ENCODE measurements around the gene NLRC4. TPM values are rescaled to one million over a fixed set of nuclear protein-coding genes. Genes with fewer than 3 reads are reported as not detected.

NLRC4 gene
- total and polyA plus RNA-seq, 10 of the 15 experiments (the other 5 are each of a cell fraction or from before 2014, with no cell fraction given) = 0.01 to 0.58 (median 0.40) TPM

DNA sequence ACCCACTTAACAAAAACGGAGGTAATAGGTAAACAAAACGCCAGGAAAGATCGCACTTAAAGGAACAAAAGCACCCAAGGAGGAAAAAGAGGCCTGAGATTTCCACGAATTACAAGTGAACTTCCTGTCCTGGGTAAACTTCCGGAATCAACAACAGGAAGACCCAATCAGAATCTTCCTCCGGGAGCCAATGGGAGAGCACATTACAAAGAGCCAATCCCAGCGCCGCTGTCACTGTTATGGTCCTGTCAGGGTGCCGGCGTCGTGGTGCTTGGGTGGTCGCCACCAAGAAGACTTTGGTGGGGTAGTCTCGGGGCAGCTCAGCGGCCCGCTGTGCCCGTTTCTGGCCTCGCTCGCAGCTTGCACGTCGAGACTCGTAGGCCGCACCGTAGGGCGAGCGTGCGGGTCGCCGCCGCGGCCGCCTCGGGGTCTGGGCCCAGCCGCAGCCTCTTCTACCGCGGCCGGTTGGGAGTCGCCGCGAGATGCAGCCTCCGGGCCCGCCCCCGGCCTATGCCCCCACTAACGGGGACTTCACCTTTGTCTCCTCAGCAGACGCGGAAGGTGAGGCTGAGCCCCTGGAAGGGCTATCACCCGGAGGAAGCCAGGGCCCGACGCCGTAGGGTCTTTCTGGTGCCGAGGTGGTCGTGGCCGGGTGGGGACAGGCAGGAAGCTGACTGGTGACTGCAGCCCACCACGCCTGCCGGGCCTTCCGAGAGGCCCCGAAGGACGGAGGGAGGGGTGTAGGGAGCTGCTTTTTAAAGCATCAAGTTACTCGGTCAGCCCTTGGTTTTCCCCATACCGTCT is 13.2 kb upstream of the NLRC4 start, which contains the start of gene YIPF4 (continued):
- peak; percentile 91 for TF ChIP-seq FOXK2 (IDR thresholded peaks at IDR 0.05)
- TF ChIP-seq TARDBP (IDR thresholded peaks at IDR 0.05; ENCODE audit: borderline replicate concordance) = 0 out of 2 replicates have a peak, but pooled peaks have one; percentile 44
- TF ChIP-seq SP1 (IDR thresholded peaks at IDR 0.05; ENCODE audit: low read depth, low read length) = peak; percentile 86
- TF ChIP-seq POU2F2 (IDR thresholded peaks at IDR 0.05; ENCODE audit: borderline replicate concordance, low read depth, low read length) = 0 out of 3 replicates have a peak, but pooled peaks have one; percentile 10
- TF ChIP-seq GABPA (IDR thresholded peaks at IDR 0.05; ENCODE audit: low read depth) = peak; percentile 92
- 0 out of 2 replicates have a peak, but pooled peaks have one; percentile 11 for TF ChIP-seq PML (IDR thresholded peaks at IDR 0.05; ENCODE audit: low read length)
- TF ChIP-seq RFX5 (IDR thresholded peaks at IDR 0.05; ENCODE audit: low read depth, low read length) = 0 out of 2 replicates have a peak, but pooled peaks have one; percentile 17
- peak; percentile 83 for TF ChIP-seq POLR2AphosphoS5 (IDR thresholded peaks at IDR 0.05; ENCODE audit: low read length)
- TF ChIP-seq RBBP5 (conservative IDR thresholded peaks at IDR 0.05) = no peak
- TF ChIP-seq RB1 (IDR thresholded peaks at IDR 0.05; ENCODE audit: borderline replicate concordance) = peak; percentile 75; the same call in 1 of the 2 replicates
- no peak for TF ChIP-seq MYB (IDR thresholded peaks at IDR 0.05; ENCODE audit: borderline replicate concordance, low read depth, low read length)
- peak in 1 of 2 experiments; percentile 54; a peak in 1 of 3 replicates for TF ChIP-seq EGR1 (IDR thresholded peaks at IDR 0.05; ENCODE audit: borderline replicate concordance in 1 of 2, low read depth in 2 of 2, low read length in 2 of 2)
- no peak; the same call in 1 of the 2 replicates for TF ChIP-seq NBN (IDR thresholded peaks at IDR 0.05)
- TF ChIP-seq, protein P1, sequence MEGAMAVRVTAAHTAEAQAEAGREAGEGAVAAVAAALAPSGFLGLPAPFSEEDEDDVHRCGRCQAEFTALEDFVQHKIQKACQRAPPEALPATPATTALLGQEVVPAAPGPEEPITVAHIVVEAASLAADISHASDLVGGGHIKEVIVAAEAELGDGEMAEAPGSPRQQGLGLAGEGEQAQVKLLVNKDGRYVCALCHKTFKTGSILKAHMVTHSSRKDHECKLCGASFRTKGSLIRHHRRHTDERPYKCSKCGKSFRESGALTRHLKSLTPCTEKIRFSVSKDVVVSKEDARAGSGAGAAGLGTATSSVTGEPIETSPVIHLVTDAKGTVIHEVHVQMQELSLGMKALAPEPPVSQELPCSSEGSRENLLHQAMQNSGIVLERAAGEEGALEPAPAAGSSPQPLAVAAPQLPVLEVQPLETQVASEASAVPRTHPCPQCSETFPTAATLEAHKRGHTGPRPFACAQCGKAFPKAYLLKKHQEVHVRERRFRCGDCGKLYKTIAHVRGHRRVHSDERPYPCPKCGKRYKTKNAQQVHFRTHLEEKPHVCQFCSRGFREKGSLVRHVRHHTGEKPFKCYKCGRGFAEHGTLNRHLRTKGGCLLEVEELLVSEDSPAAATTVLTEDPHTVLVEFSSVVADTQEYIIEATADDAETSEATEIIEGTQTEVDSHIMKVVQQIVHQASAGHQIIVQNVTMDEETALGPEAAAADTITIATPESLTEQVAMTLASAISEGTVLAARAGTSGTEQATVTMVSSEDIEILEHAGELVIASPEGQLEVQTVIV (IDR thresholded peaks at IDR 0.05; ENCODE audit: borderline replicate concordance, partially characterized antibody) = peak; percentile 59
- TF ChIP-seq, protein P2, sequence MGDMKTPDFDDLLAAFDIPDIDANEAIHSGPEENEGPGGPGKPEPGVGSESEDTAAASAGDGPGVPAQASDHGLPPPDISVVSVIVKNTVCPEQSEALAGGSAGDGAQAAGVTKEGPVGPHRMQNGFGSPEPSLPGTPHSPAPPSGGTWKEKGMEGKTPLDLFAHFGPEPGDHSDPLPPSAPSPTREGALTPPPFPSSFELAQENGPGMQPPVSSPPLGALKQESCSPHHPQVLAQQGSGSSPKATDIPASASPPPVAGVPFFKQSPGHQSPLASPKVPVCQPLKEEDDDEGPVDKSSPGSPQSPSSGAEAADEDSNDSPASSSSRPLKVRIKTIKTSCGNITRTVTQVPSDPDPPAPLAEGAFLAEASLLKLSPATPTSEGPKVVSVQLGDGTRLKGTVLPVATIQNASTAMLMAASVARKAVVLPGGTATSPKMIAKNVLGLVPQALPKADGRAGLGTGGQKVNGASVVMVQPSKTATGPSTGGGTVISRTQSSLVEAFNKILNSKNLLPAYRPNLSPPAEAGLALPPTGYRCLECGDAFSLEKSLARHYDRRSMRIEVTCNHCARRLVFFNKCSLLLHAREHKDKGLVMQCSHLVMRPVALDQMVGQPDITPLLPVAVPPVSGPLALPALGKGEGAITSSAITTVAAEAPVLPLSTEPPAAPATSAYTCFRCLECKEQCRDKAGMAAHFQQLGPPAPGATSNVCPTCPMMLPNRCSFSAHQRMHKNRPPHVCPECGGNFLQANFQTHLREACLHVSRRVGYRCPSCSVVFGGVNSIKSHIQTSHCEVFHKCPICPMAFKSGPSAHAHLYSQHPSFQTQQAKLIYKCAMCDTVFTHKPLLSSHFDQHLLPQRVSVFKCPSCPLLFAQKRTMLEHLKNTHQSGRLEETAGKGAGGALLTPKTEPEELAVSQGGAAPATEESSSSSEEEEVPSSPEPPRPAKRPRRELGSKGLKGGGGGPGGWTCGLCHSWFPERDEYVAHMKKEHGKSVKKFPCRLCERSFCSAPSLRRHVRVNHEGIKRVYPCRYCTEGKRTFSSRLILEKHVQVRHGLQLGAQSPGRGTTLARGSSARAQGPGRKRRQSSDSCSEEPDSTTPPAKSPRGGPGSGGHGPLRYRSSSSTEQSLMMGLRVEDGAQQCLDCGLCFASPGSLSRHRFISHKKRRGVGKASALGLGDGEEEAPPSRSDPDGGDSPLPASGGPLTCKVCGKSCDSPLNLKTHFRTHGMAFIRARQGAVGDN (IDR thresholded peaks at IDR 0.05) = peak; percentile 77; the same call in 1 of the 2 replicates
- no peak for TF ChIP-seq ZNF384 (IDR thresholded peaks at IDR 0.05; ENCODE audit: borderline replicate concordance, low read depth, low read length)
- TF ChIP-seq, protein P3, sequence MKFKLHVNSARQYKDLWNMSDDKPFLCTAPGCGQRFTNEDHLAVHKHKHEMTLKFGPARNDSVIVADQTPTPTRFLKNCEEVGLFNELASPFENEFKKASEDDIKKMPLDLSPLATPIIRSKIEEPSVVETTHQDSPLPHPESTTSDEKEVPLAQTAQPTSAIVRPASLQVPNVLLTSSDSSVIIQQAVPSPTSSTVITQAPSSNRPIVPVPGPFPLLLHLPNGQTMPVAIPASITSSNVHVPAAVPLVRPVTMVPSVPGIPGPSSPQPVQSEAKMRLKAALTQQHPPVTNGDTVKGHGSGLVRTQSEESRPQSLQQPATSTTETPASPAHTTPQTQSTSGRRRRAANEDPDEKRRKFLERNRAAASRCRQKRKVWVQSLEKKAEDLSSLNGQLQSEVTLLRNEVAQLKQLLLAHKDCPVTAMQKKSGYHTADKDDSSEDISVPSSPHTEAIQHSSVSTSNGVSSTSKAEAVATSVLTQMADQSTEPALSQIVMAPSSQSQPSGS (IDR thresholded peaks at IDR 0.05; ENCODE audit: low read length) = no peak
- TF ChIP-seq, protein P4, sequence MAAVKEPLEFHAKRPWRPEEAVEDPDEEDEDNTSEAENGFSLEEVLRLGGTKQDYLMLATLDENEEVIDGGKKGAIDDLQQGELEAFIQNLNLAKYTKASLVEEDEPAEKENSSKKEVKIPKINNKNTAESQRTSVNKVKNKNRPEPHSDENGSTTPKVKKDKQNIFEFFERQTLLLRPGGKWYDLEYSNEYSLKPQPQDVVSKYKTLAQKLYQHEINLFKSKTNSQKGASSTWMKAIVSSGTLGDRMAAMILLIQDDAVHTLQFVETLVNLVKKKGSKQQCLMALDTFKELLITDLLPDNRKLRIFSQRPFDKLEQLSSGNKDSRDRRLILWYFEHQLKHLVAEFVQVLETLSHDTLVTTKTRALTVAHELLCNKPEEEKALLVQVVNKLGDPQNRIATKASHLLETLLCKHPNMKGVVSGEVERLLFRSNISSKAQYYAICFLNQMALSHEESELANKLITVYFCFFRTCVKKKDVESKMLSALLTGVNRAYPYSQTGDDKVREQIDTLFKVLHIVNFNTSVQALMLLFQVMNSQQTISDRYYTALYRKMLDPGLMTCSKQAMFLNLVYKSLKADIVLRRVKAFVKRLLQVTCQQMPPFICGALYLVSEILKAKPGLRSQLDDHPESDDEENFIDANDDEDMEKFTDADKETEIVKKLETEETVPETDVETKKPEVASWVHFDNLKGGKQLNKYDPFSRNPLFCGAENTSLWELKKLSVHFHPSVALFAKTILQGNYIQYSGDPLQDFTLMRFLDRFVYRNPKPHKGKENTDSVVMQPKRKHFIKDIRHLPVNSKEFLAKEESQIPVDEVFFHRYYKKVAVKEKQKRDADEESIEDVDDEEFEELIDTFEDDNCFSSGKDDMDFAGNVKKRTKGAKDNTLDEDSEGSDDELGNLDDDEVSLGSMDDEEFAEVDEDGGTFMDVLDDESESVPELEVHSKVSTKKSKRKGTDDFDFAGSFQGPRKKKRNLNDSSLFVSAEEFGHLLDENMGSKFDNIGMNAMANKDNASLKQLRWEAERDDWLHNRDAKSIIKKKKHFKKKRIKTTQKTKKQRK (IDR thresholded peaks at IDR 0.05; ENCODE audit: low read depth, low read length) = no peak
- peak; percentile 53; the same call in 1 of the 2 replicates for TF ChIP-seq RUNX3 (IDR thresholded peaks at IDR 0.05; ENCODE audit: low read length)
